GM12891 (cell line): ENCODE data around the gene IQCH.

Source experiments
- POLR2A ChIP-seq: IDR thresholded peaks from 2 replicates; pipeline ENCODE4 v1.6.1; 2011; ENCODE audit warnings: low read depth, low read length, control low read depth
- TAF1 ChIP-seq: IDR thresholded peaks from 2 replicates; pipeline ENCODE4 v1.6.1; 2011; ENCODE audit warnings: low read depth, low read length, control low read depth

- TF ChIP-seq POLR2A, result no peak
- TF ChIP-seq TAF1, result no peak
Measured at GRCh38 chr15:67373971-67374370, 119.4 kb downstream of the IQCH start.
